ENCODE data around the gene PCDHB12. TPM values are rescaled to one million over a fixed set of nuclear protein-coding genes. Genes with fewer than 3 reads are reported as not detected.
A peak's percentile ranks its signal among the peaks of the same experiment; 100 is the strongest.
"Not testable (repeated sequence)": the region's sequence is repeated elsewhere in the genome, so short reads cannot be mapped to it uniquely, and the experiment has no call there.

The PCDHB12 gene
- total RNA-seq, 6 experiments from 2014 or later: 0.51 to 0.83 (median 0.63) TPM

- Mint-ChIP-seq H3K9me3 (peaks cover 38% of the 10 kb centered on the region), H3K27me3 (ENCODE audit: insufficient read depth) (peaks cover 9% of the 10 kb centered on the region), H3K4me1 (ENCODE audit: low read depth) (peaks cover 20% of the 10 kb centered on the region), H3K27ac (no peak within 1 kb of the TSS), H3K4me3 (peak within 1 kb of the TSS; percentile 76), H3K36me3 (ENCODE audit: low read depth) (peaks cover 18% of the 10 kb centered on the region)
- peak; percentile 33 for DNase-seq
- peak; percentile 86 for TF ChIP-seq CTCF (IDR thresholded peaks at IDR 0.05)
Observed at GRCh38 chr5:141192110-141192725, 16.3 kb upstream of the PCDHB12 start, which contains the start of gene PCDHB10. TSS of gene PCDHB10 (plus strand) at chr5:141192353. CDS start at chr5:141192553, 200 bp downstream.

- Mint-ChIP-seq H3K36me3 (ENCODE audit: low read depth) (peaks cover 13% of the 10 kb centered on the region), H3K9me3 (peaks cover 37% of the 10 kb centered on the region), H3K4me1 (ENCODE audit: low read depth) (peaks cover 13% of the 10 kb centered on the region; the same call in 1 of the 2 replicates)
- H3K27ac Mint-ChIP-seq; DNase-seq; H3K27me3 Mint-ChIP-seq (ENCODE audit: insufficient read depth); H3K4me3 Mint-ChIP-seq: not testable (repeated sequence)
Observed at GRCh38 chr5:141194332-141194731, 14.2 kb upstream of the PCDHB12 start.

- TF ChIP-seq CTCF (IDR thresholded peaks at IDR 0.05): no peak
- H3K36me3 Mint-ChIP-seq (ENCODE audit: low read depth): peaks cover 19% of the 10 kb centered on the region
- H3K27ac Mint-ChIP-seq: no peak overlapping the region
- H3K27me3 Mint-ChIP-seq (ENCODE audit: insufficient read depth): no peaks in the 10 kb centered on the region; the same call in 1 of the 2 replicates
- H3K4me3 Mint-ChIP-seq: no peak overlapping the region
- no peak for DNase-seq
- H3K4me1 Mint-ChIP-seq (ENCODE audit: low read depth): peaks cover 13% of the 10 kb centered on the region; the same call in 1 of the 2 replicates
- peaks cover 46% of the 10 kb centered on the region for H3K9me3 Mint-ChIP-seq
Observed at GRCh38 chr5:141196363-141196762, 12.2 kb upstream of the PCDHB12 start.

- peaks cover 52% of the 10 kb centered on the region for H3K9me3 Mint-ChIP-seq
- DNase-seq: no peak
- no peak within 1 kb of the TSS for H3K27ac Mint-ChIP-seq
- H3K4me1 Mint-ChIP-seq (ENCODE audit: low read depth): no peaks in the 10 kb centered on the region
- H3K4me3 Mint-ChIP-seq: peak within 1 kb of the TSS; percentile 55
- H3K27me3 Mint-ChIP-seq (ENCODE audit: insufficient read depth): peaks cover 2% of the 10 kb centered on the region; the same call in 1 of the 2 replicates
- peaks cover 14% of the 10 kb centered on the region for H3K36me3 Mint-ChIP-seq (ENCODE audit: low read depth)
- TF ChIP-seq CTCF (IDR thresholded peaks at IDR 0.05): peak; percentile 66
Observed at GRCh38 chr5:141199359-141200235, 8.9 kb upstream of the PCDHB12 start, which contains the start of gene PCDHB11. TSS of gene PCDHB11 (plus strand) at chr5:141199627. CDS start at chr5:141199775, 148 bp downstream.

GRCh38 chr5:141201126-141201525 lies 7.4 kb upstream of the PCDHB12 start:
- H3K27ac Mint-ChIP-seq; H3K4me1 Mint-ChIP-seq (ENCODE audit: low read depth); H3K4me3 Mint-ChIP-seq; DNase-seq; H3K27me3 Mint-ChIP-seq (ENCODE audit: insufficient read depth): not testable (repeated sequence)
- Mint-ChIP-seq H3K9me3 (peaks cover 43% of the 10 kb centered on the region), H3K36me3 (ENCODE audit: low read depth) (peaks cover 13% of the 10 kb centered on the region)

- peaks cover 38% of the 10 kb centered on the region for H3K9me3 Mint-ChIP-seq
- H3K36me3 Mint-ChIP-seq (ENCODE audit: low read depth); H3K27me3 Mint-ChIP-seq (ENCODE audit: insufficient read depth); H3K4me1 Mint-ChIP-seq (ENCODE audit: low read depth); H3K27ac Mint-ChIP-seq; DNase-seq; H3K4me3 Mint-ChIP-seq: not testable (repeated sequence)
Observed at GRCh38 chr5:141201646-141202045, 6.9 kb upstream of the PCDHB12 start.

- DNase-seq; H3K4me3 Mint-ChIP-seq; H3K27ac Mint-ChIP-seq; H3K36me3 Mint-ChIP-seq (ENCODE audit: low read depth); H3K27me3 Mint-ChIP-seq (ENCODE audit: insufficient read depth): not testable (repeated sequence)
- Mint-ChIP-seq H3K4me1 (ENCODE audit: low read depth) (peaks cover 18% of the 10 kb centered on the region), H3K9me3 (peaks cover 13% of the 10 kb centered on the region)
Observed at GRCh38 chr5:141210281-141210680, 1.8 kb downstream of the PCDHB12 start.

- H3K4me1 Mint-ChIP-seq (ENCODE audit: low read depth): peaks cover 18% of the 10 kb centered on the region
- peaks cover 15% of the 10 kb centered on the region for H3K9me3 Mint-ChIP-seq
- H3K4me3 Mint-ChIP-seq; H3K36me3 Mint-ChIP-seq (ENCODE audit: low read depth); H3K27me3 Mint-ChIP-seq (ENCODE audit: insufficient read depth); DNase-seq; H3K27ac Mint-ChIP-seq: not testable (repeated sequence)
Observed at GRCh38 chr5:141210849-141211248, 2.3 kb downstream of the PCDHB12 start.
